Cardiac muscle cell (in vitro differentiated cells and primary cell): Measurements from ENCODE around the gene HDAC10. TPM values are rescaled to one million over a fixed set of nuclear protein-coding genes. Genes with fewer than 3 reads are reported as not detected.

Experiments used
- DNase-seq, 2 donors: peaks; one replicate each; pipeline versions ENCODE4 v3.0.0 to v3.0.0-alpha.2; 2010 to 2017; ENCODE audit warnings: low read depth in 1 of 2, low spot score in 1 of 2
- H3K27ac ChIP-seq: fragments of 200-600 bp; sonication (generic); 2 replicates; pipeline ENCODE4 v1.5.1; 2016
- H3K27me3 ChIP-seq: fragments of 200-600 bp; sonication (generic); 2 replicates; pipeline ENCODE4 v1.6.0; 2016; ENCODE audit warnings: control low read depth
- H3K36me3 ChIP-seq: fragments of 200-600 bp; sonication (generic); 2 replicates; pipeline ENCODE4 v1.5.1; 2016; ENCODE audit warnings: control low read depth
- H3K4me1 ChIP-seq: fragments of 200-600 bp; sonication (generic); 2 replicates; pipeline ENCODE4 v1.8.1; 2017; ENCODE audit warnings: low read depth, mild to moderate bottlenecking, mixed run types
- H3K4me3 ChIP-seq: fragments of 200-600 bp; sonication (generic); 2 replicates; pipeline ENCODE4 v1.5.1; 2016; ENCODE audit warnings: mild to moderate bottlenecking
- H3K9me3 ChIP-seq: fragments of 200-600 bp; sonication (generic); 2 replicates; pipeline ENCODE4 v1.5.1; 2017; ENCODE audit warnings: low read depth, mild to moderate bottlenecking, control low read depth
- polyA plus RNA-seq: library from polyadenylated mRNA; unstranded; fragments of >200 nt; fragmentation: Nextera tagmentation; extraction: Ambion mirVana; gene quantifications from 2 replicates; pipeline ENCODE4 v1.2.1, GENCODE V29; 2016
- total RNA-seq: library from RNA; depleted of rRNA; stranded (reverse); fragments of >200 nt; gene quantifications from 2 replicates; pipeline ENCODE4 v1.2.3, GENCODE V29; 2016
- TF ChIP-seq, protein P1 (sequence below): IDR thresholded peaks from 2 replicates; pipeline ENCODE4 v1.5.1; 2012; ENCODE audit warnings: low read depth, mild to moderate bottlenecking, low read length

Gene HDAC10
- total and polyA plus RNA-seq, 2 experiments from 2014 or later: 19.8 to 57.3 TPM

DNA sequence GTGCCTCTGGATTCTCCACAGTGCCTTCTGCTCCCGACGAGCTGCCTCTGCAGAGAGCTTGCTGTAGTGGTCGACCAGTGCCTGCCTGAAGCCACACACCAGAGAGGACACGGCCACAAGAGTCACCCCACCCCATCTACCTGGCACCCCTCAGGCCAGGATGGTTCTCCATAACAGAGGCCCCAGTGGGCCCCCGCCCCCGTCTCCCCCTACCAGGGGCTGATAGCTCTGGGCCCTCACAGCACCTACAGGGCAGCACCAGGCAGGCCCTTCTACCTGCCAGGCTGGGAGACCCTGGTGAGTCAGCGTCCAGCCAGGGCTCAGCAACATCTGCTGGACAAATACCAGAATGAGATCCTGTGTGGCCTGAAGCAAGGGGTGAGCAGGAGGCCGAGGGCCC, 28.6 kb downstream of the HDAC10 start:
- Histone ChIP-seq H3K27ac (no peak overlapping the region), H3K4me1 (no peaks in the 10 kb centered on the region), H3K27me3 (no peaks in the 10 kb centered on the region), H3K9me3 (no peaks in the 10 kb centered on the region), H3K4me3 (no peak overlapping the region), H3K36me3 (peaks cover 21% of the 10 kb centered on the region)
- no peak for DNase-seq
- TF ChIP-seq, protein P1, sequence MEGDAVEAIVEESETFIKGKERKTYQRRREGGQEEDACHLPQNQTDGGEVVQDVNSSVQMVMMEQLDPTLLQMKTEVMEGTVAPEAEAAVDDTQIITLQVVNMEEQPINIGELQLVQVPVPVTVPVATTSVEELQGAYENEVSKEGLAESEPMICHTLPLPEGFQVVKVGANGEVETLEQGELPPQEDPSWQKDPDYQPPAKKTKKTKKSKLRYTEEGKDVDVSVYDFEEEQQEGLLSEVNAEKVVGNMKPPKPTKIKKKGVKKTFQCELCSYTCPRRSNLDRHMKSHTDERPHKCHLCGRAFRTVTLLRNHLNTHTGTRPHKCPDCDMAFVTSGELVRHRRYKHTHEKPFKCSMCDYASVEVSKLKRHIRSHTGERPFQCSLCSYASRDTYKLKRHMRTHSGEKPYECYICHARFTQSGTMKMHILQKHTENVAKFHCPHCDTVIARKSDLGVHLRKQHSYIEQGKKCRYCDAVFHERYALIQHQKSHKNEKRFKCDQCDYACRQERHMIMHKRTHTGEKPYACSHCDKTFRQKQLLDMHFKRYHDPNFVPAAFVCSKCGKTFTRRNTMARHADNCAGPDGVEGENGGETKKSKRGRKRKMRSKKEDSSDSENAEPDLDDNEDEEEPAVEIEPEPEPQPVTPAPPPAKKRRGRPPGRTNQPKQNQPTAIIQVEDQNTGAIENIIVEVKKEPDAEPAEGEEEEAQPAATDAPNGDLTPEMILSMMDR: no peak

DNA sequence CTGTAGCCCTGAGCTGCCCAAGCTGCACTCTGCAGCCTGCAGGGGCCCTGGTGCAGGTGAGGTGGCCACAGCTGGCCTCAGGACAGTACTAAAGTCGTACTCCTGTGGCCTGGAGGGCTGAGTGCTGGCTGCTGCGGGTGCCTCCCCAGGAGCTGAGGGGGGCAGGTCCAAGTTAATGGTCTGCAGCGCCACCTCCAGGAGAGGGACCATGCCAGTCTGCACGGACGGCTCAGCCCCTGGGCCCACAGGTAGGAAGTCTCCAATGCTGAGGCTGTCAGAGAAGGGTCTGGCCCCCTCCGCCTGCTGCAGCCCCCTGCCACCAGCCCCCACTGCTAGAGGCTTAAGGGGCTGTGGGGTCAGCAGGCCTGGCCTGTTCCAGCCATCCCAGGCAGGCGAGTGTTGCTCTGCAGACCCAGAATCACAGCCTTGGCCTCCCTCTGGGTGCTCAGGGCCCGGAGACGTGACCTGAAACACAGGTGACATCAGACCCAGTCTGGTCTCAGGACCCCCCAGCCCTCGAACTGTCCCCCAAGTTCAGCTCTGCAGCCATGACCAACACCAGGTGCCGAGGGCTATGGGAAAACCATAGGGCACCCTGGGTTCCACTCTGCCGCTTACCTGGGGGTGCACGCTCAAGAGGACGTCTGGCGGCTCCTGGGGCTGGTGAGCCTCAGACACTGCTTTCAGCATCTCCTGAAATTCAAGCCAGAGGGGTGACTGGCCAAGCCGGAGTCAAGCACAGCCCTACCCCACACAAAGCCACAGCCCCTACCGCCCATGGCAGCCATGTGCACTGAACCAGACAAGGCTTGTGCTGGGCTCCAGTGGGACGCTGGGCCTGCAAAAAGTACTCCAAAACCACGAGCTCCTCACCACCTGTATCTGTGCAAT, 29.4 kb downstream of the HDAC10 start:
- H3K4me1 ChIP-seq: no peaks in the 10 kb centered on the region
- H3K27ac ChIP-seq: no peak overlapping the region
- H3K27me3 ChIP-seq: no peaks in the 10 kb centered on the region
- TF ChIP-seq, protein P1: peak; percentile 4
- H3K9me3 ChIP-seq: no peaks in the 10 kb centered on the region
- no peak overlapping the region for H3K4me3 ChIP-seq
- peaks cover 28% of the 10 kb centered on the region for H3K36me3 ChIP-seq
- DNase-seq: no peak

DNA sequence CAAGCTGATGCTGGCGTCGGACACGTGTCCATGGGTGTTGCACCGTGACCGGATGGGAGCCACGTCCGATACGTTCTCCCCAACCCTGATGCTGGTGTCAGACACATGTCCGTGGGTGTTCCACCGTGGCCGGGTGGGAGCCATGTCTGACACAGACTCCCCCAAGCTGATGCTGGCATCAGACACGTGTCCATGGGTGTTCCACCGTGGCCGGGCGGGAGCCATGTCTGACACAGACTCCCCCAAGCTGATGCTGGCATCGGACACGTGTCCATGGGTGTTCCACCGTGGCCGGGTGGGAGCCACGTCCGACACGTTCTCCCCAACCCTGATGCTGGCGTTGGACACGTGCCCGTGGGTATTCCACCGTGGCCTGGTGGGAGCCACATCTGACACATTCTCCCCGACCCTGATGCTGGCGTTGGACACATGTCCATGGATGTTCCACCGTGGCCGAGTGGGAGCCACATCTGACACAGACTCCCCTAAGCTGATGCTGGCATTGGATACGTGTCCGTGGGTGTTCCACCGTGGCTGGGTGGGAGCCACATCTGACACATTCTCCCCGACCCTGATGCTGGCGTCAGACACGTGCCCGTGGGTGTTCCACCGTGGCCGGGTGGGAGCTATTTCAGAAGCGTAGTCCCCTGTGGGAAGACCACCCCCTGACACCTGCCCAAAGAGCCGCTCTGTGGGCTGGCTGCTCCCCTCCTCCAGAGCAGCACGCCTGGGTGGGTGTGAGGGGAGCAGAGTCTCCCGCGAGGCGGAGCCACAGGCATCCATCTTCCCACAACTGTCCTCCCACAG, 30.3 kb downstream of the HDAC10 start:
- no peaks in the 10 kb centered on the region for H3K9me3 ChIP-seq
- H3K27me3 ChIP-seq: no peaks in the 10 kb centered on the region
- TF ChIP-seq, protein P1: no peak
- H3K36me3 ChIP-seq: peaks cover 32% of the 10 kb centered on the region
- H3K27ac ChIP-seq: no peak overlapping the region
- DNase-seq: no peak
- H3K4me1 ChIP-seq: no peaks in the 10 kb centered on the region
- no peak overlapping the region for H3K4me3 ChIP-seq

DNA sequence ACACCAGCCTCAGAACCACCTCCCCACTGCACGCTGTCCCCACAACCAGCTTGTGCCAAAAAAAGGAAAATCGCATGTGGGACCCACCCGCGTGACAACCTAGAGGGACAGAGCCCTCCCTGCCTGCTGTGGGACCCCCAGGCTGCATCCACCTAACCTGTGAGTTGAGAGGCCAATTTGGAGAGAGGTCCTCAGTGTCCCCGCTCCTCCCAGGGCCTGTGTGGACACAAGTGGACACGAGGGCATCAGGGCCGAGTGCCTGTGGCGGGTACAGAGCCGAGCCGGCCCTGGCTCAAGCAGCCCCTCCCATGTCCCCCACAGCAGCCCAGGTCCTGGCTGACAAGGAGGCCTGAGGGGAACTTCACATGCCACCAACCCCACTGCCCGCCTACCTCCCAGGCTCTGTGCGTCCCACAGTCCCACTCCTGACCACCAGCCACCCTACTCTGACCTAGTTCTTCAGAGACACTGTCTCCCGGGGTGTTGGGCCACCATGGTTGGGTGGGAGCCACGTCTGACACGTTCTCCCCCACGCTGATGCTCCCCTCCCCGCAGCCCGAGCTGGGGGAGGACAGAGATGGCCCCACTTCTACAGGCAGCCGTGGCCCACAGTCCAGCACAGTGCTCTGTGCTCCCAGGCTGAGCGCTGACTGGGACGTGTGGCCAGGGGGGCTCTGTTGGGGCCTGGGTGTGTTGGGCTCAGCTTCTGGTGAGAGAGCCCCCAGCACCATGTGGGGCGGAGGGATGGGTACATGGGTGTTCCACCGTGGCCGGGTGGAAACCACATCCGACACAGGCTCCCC, 31.1 kb downstream of the HDAC10 start:
- Histone ChIP-seq H3K27me3 (no peaks in the 10 kb centered on the region), H3K27ac (no peak overlapping the region), H3K4me3 (no peak overlapping the region), H3K9me3 (no peaks in the 10 kb centered on the region), H3K36me3 (peaks cover 32% of the 10 kb centered on the region), H3K4me1 (no peaks in the 10 kb centered on the region)
- no peak for DNase-seq
- TF ChIP-seq, protein P1: no peak

DNA sequence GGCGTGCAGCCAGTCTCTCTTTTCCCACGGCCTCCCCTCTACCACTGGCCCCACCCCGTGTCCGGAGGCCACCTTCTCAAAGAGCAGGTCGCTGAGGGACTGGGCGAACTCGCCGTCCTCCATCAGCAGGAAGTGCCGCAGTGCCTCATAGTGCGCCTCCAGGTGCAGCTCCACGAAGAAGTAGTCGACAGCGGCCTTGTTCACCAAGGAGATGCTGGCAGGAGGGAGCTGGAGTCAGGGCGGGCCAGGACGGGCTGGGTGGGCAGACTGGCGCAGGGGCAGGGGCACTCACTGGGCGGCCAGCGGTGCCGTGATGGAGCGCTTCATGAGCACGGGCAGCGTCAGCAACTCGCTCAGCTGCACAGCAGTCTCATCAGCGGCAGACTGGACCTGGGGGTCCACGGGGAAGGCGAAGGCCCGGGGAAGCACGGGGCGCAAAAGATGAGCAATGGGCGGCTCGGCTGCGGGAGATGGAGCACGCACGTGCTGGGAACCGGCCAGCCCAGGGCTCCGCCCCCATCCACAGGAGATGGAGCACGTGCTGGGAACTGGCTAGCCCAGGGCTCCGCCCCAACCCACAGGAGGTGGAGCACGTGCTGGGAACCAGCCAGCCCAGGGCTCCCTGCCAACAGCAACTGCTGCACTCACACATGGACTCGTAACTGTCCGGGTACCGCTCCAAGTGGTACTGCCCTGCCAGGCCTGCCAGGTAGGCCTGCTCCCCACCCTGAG, 31.9 kb downstream of the HDAC10 start:
- Histone ChIP-seq H3K36me3 (peaks cover 30% of the 10 kb centered on the region), H3K4me1 (no peaks in the 10 kb centered on the region), H3K9me3 (no peaks in the 10 kb centered on the region), H3K27ac (no peak overlapping the region), H3K4me3 (no peak overlapping the region), H3K27me3 (no peaks in the 10 kb centered on the region)
- peak; percentile 47 to 87 for DNase-seq
- TF ChIP-seq, protein P1: no peak
